SK-N-SH (cell line): Measurements from ENCODE around the gene DDIT3.

Experiments
- CTCF ChIP-seq: fragments of 200-600 bp; sonication (generic); IDR thresholded peaks from 2 replicates; pipeline ENCODE4 v1.6.1; 2017; ENCODE audit warnings: antibody characterized with exemption, mild to moderate bottlenecking, moderate library complexity
- ELF1 ChIP-seq: IDR thresholded peaks from 2 replicates; pipeline ENCODE4 v1.4.0; 2012
- EP300 ChIP-seq, 2 experiments: IDR thresholded peaks; 2 replicates each; pipeline versions ENCODE4 v1.4.0 to v1.6.1; 2012; ENCODE audit warnings: borderline replicate concordance in 1 of 2, low read depth in 1 of 2, low read length in 1 of 2
- EZH2phosphoT487 ChIP-seq: fragments of 200-600 bp; sonication (generic); IDR thresholded peaks from 2 replicates; pipeline ENCODE4 v1.6.1; 2017; ENCODE audit warnings: low read depth, mixed run types, mild to moderate bottlenecking, antibody characterized with exemption, moderate library complexity, borderline replicate concordance
- FOSL2 ChIP-seq: IDR thresholded peaks from 2 replicates; pipeline ENCODE4 v1.4.0; 2012; ENCODE audit warnings: low read depth, mild to moderate bottlenecking, moderate library complexity, borderline replicate concordance
- GABPA ChIP-seq: IDR thresholded peaks from 2 replicates; pipeline ENCODE4 v1.4.0; 2012; ENCODE audit warnings: low read depth, mild to moderate bottlenecking
- NFIC ChIP-seq: IDR thresholded peaks from 2 replicates; pipeline ENCODE4 v1.4.0; 2012; ENCODE audit warnings: borderline replicate concordance
- RCOR1 ChIP-seq: fragments of 150-350 bp; IDR thresholded peaks from 2 replicates; pipeline ENCODE4 v1.6.1; 2017; ENCODE audit warnings: antibody characterized with exemption, low read length
- REST ChIP-seq: IDR thresholded peaks from 2 replicates; pipeline ENCODE4 v1.6.1; 2012; ENCODE audit warnings: mild to moderate bottlenecking, low read depth, low read length, moderate library complexity
- SIN3A ChIP-seq: IDR thresholded peaks from 2 replicates; pipeline ENCODE4 v1.6.1; 2012; ENCODE audit warnings: low read depth, mild to moderate bottlenecking, low read length, moderate library complexity, borderline replicate concordance
- TAF1 ChIP-seq: IDR thresholded peaks from 2 replicates; pipeline ENCODE4 v1.6.1; 2012; ENCODE audit warnings: low read depth, mild to moderate bottlenecking, low read length, moderate library complexity, borderline replicate concordance
- TCF12 ChIP-seq: IDR thresholded peaks from 2 replicates; pipeline ENCODE4 v1.4.0; 2012
- YY1 ChIP-seq: IDR thresholded peaks from 2 replicates; pipeline ENCODE4 v1.4.0; 2012; ENCODE audit warnings: low read depth, mild to moderate bottlenecking

GRCh38 chr12:57535764-57536596, 15.7 kb upstream of the DDIT3 start:
- no peak for TF ChIP-seq CTCF
- no peak for TF ChIP-seq YY1
- no peak for TF ChIP-seq EZH2phosphoT487
- no peak for TF ChIP-seq RCOR1
- TF ChIP-seq SIN3A = no peak
- no peak for TF ChIP-seq NFIC
- TF ChIP-seq REST = no peak
- TF ChIP-seq TCF12 = no peak
- TF ChIP-seq EP300 (IDR thresholded peaks at IDR 0.05; ENCODE audit: borderline replicate concordance in 1 of 2, low read depth in 1 of 2, low read length in 1 of 2) = no peak
- no peak for TF ChIP-seq TAF1
- no peak for TF ChIP-seq GABPA
- no peak for TF ChIP-seq ELF1
- no peak for TF ChIP-seq FOSL2
